Liver (tissue), 9 donors: ENCODE measurements around the gene ITPKA. TPM values are rescaled to one million over a fixed set of nuclear protein-coding genes. Genes with fewer than 3 reads are reported as not detected.

Source experiments
- DNase-seq: peaks from one replicate; pipeline ENCODE4 v3.0.0-alpha.2; 2017; ENCODE audit warnings: low spot score
- H3K27ac ChIP-seq, 2 donors: one replicate each; pipeline ENCODE4 v1.7.0; 2013; ENCODE audit warnings: inconsistent platforms in 2 of 2, low read length in 2 of 2, control low read depth in 1 of 2, low read depth in 1 of 2, mild to moderate bottlenecking in 1 of 2
- H3K27me3 ChIP-seq, 4 donors: one replicate each; pipeline versions ENCODE4 v1.6.1 to v1.7.0; 2013; ENCODE audit warnings: low read length in 3 of 4, inconsistent platforms in 1 of 4, mild to moderate bottlenecking in 1 of 4, moderate library complexity in 1 of 4; ENCODE audit not compliant: control insufficient read depth in 4 of 4, insufficient read depth in 4 of 4
- H3K36me3 ChIP-seq, 4 donors: one replicate each; pipeline versions ENCODE4 v1.6.1 to v1.7.0; 2013; ENCODE audit warnings: low read length in 3 of 4, mild to moderate bottlenecking in 3 of 4, low read depth in 1 of 4, moderate library complexity in 1 of 4; ENCODE audit not compliant: control insufficient read depth in 4 of 4, insufficient read depth in 3 of 4
- H3K4me1 ChIP-seq, 4 donors: one replicate each; pipeline versions ENCODE4 v1.6.1 to v1.7.0; 2013; ENCODE audit warnings: low read length in 3 of 4, mild to moderate bottlenecking in 3 of 4, moderate library complexity in 1 of 4; ENCODE audit not compliant: control insufficient read depth in 4 of 4, insufficient read depth in 4 of 4
- H3K4me3 ChIP-seq, 3 donors: one replicate each; pipeline versions ENCODE4 v1.6.1 to v1.7.0; 2013; ENCODE audit warnings: low read length in 3 of 3, control low read depth in 1 of 3, low read depth in 1 of 3, mild to moderate bottlenecking in 1 of 3
- H3K9ac ChIP-seq, 2 donors: one replicate each; pipeline ENCODE4 v1.7.0; 2013; ENCODE audit warnings: low read length in 2 of 2, mild to moderate bottlenecking in 2 of 2, moderate library complexity in 2 of 2, control low read depth in 1 of 2, low read depth in 1 of 2
- H3K9me3 ChIP-seq, 4 donors: one replicate each; pipeline versions ENCODE4 v1.6.1 to v1.7.0; 2013; ENCODE audit warnings: low read length in 3 of 4; ENCODE audit not compliant: control insufficient read depth in 4 of 4
- ATF3 ChIP-seq: IDR thresholded peaks from 2 replicates; pipeline ENCODE4 v1.6.1; 2016; ENCODE audit warnings: antibody characterized with exemption
- EGR1 ChIP-seq, 2 donors: IDR thresholded peaks; 2 replicates each; pipeline ENCODE4 v1.6.1; 2016 to 2018; ENCODE audit warnings: antibody characterized with exemption in 2 of 2, low read depth in 2 of 2
- FOXA1 ChIP-seq: IDR thresholded peaks from 2 replicates; pipeline ENCODE4 v1.6.1; 2016; ENCODE audit warnings: antibody characterized with exemption
- FOXA2 ChIP-seq: IDR thresholded peaks from 2 replicates; pipeline ENCODE4 v1.6.1; 2016; ENCODE audit warnings: antibody characterized with exemption
- GABPA ChIP-seq, 2 donors: IDR thresholded peaks in 1 of 2; conservative IDR thresholded peaks in 1 of 2; 2 replicates each; pipeline ENCODE4 v1.6.1; 2016; ENCODE audit warnings: antibody characterized with exemption in 2 of 2, mild to moderate bottlenecking in 1 of 2, moderate library complexity in 1 of 2
- HNF4A ChIP-seq, 2 donors: conservative IDR thresholded peaks; 2 replicates each; pipeline ENCODE4 v1.6.1; 2016; ENCODE audit warnings: antibody characterized with exemption in 2 of 2, mild to moderate bottlenecking in 2 of 2
- HNF4G ChIP-seq: IDR thresholded peaks from 2 replicates; pipeline ENCODE4 v1.6.1; 2016; ENCODE audit warnings: antibody characterized with exemption
- JUND ChIP-seq, 2 donors: IDR thresholded peaks; 2 replicates each; pipeline ENCODE4 v1.6.1; 2016; ENCODE audit warnings: antibody characterized with exemption in 2 of 2
- MAX ChIP-seq: IDR thresholded peaks from 2 replicates; pipeline ENCODE4 v1.6.1; 2016; ENCODE audit warnings: antibody characterized with exemption
- NR2F2 ChIP-seq: IDR thresholded peaks from 2 replicates; pipeline ENCODE4 v1.6.1; 2016; ENCODE audit warnings: antibody characterized with exemption
- REST ChIP-seq: IDR thresholded peaks from 2 replicates; pipeline ENCODE4 v1.6.1; 2016; ENCODE audit warnings: antibody characterized with exemption, mild to moderate bottlenecking
- RXRA ChIP-seq, 2 donors: IDR thresholded peaks; 2 replicates each; pipeline ENCODE4 v1.6.1; 2017 to 2018; ENCODE audit warnings: antibody characterized with exemption in 2 of 2, mild to moderate bottlenecking in 1 of 2
- SP1 ChIP-seq: IDR thresholded peaks from 2 replicates; pipeline ENCODE4 v1.6.1; 2018; ENCODE audit warnings: antibody characterized with exemption, mild to moderate bottlenecking
- TAF1 ChIP-seq: conservative IDR thresholded peaks from 2 replicates; pipeline ENCODE4 v1.6.1; 2016; ENCODE audit warnings: antibody characterized with exemption, mild to moderate bottlenecking
- ZBTB33 ChIP-seq: IDR thresholded peaks from 2 replicates; pipeline ENCODE4 v1.6.1; 2016; ENCODE audit warnings: antibody characterized with exemption
- WGBS: extraction: QIAGEN DNeasy Blood & Tissue Kit; methylation state at CpG from one replicate; pipeline ENCODE4 v1.1.7; 2013; 5-methylcytosine and 5-hydroxymethylcytosine counted together
- polyA plus RNA-seq, 2 donors: library from polyadenylated mRNA; stranded (reverse) in 1 of 2; unstranded in 1 of 2; fragments of 200-250 nt in 1 of 2; fragments of >200 nt in 1 of 2; fragmentation: Nextera tagmentation in 1 of 2; extraction: Ambion mirVana in 1 of 2; gene quantifications; one replicate each; pipeline versions ENCODE4 v1.2.1 to v1.2.3, GENCODE V29; 2013 to 2015
- total RNA-seq, 2 donors: library from RNA; depleted of rRNA; stranded (reverse); fragments of >200 nt; gene quantifications; one replicate each; pipeline ENCODE4 v1.2.3, GENCODE V29; 2014
- TF ChIP-seq, protein P1 (sequence below): fragments of 150-350 bp; IDR thresholded peaks from 2 replicates; pipeline ENCODE4 v1.5.1; 2017; ENCODE audit warnings: improper control_type of control experiment, low read depth, low read length; ENCODE audit not compliant: missing input control
- donor health status: healthy.
- donor health status: healthy.
- donor health status: healthy.
- donor health status: healthy.
- donor health status: healthy.

Gene ITPKA
- total and polyA plus RNA-seq, 4 donors: 0.36 to 2.4 (median 1.2) TPM

- Histone ChIP-seq H3K9me3 (no peaks in the 10 kb centered on the region), H3K27me3 (no peaks in the 10 kb centered on the region), H3K27ac (no peak overlapping the region), H3K9ac (no peak overlapping the region), H3K36me3 (no peaks in the 10 kb centered on the region), H3K4me1 (peaks cover 0 to 7% (median 1%) of the 10 kb centered on the region in 4 donors), H3K4me3 (no peak overlapping the region)
- no peak for TF ChIP-seq MAX
- TF ChIP-seq EGR1 (IDR thresholded peaks at IDR 0.05; ENCODE audit: low read depth in 2 of 2): no peak
- TF ChIP-seq HNF4A (conservative IDR thresholded peaks at IDR 0.05): no peak
- no peak for TF ChIP-seq ZBTB33
- TF ChIP-seq ATF3: no peak
- TF ChIP-seq JUND (IDR thresholded peaks at IDR 0.05): no peak
- TF ChIP-seq NR2F2: no peak
- TF ChIP-seq, protein P1, sequence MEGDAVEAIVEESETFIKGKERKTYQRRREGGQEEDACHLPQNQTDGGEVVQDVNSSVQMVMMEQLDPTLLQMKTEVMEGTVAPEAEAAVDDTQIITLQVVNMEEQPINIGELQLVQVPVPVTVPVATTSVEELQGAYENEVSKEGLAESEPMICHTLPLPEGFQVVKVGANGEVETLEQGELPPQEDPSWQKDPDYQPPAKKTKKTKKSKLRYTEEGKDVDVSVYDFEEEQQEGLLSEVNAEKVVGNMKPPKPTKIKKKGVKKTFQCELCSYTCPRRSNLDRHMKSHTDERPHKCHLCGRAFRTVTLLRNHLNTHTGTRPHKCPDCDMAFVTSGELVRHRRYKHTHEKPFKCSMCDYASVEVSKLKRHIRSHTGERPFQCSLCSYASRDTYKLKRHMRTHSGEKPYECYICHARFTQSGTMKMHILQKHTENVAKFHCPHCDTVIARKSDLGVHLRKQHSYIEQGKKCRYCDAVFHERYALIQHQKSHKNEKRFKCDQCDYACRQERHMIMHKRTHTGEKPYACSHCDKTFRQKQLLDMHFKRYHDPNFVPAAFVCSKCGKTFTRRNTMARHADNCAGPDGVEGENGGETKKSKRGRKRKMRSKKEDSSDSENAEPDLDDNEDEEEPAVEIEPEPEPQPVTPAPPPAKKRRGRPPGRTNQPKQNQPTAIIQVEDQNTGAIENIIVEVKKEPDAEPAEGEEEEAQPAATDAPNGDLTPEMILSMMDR: no peak
- WGBS: 78% methylated on average over 3 of the region's 3 CpGs
- DNase-seq: no peak
Observed at GRCh38 chr15:41545218-41545617, 51.5 kb downstream of the ITPKA start.

DNA sequence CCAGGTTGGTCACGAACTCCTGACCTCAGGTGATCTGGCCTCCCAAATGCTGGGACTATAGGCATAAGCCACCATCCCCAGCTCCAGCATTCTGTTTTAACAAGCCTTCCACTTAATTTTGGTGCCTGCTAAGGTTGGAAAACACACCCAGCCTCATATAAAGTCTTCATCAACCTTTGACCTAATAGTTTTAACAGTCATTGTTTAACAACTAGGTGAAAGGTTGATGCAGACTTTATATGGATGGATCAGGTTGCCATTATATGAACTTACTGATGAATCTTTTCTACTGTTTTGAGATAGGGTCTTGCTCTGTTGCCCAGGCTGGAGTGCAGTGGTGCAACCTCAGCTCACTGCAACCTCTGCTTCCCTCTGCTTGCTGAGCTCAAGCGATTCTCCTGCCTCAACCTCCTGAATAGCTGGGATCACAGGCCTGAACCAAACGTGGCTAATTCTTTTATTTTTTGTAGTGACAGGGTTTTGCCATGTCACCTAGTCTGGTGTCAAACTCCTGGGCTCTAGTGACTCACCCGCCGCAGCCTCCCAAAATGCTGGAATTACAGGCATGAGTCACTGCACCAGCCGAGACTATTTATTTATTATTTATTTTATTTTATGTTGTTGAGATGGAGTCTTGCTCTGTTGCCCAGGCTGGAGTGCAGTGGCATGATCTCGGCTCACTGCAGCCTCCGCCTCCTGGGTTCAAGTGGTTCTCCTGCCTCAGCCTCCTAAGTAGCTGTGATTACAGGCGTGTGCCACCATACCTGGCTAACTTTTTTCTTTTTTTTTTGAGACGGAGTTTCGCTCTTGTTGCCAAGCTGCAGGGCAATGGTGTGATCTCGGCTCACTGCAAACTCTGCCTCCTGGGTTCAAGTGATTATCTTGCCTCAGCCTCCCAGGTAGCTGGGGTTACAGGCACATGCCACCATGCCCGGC, 53.4 kb downstream of the ITPKA start:
- H3K9me3 ChIP-seq: no peaks in the 10 kb centered on the region
- H3K9ac ChIP-seq: no peak overlapping the region
- 90% methylated on average over 13 of the region's 13 CpGs for WGBS
- no peak overlapping the region for H3K27ac ChIP-seq
- peaks cover 0 to 7% (median 1%) of the 10 kb centered on the region in 4 donors for H3K4me1 ChIP-seq
- no peaks in the 10 kb centered on the region for H3K36me3 ChIP-seq
- H3K27me3 ChIP-seq: no peaks in the 10 kb centered on the region
- DNase-seq: no peak
- no peak overlapping the region for H3K4me3 ChIP-seq
- TF ChIP-seq, protein P1: no peak
- no peak for TF ChIP-seq TAF1
- TF ChIP-seq ZBTB33: no peak
- no peak for TF ChIP-seq EGR1 (IDR thresholded peaks at IDR 0.05; ENCODE audit: low read depth in 2 of 2)
- no peak for TF ChIP-seq GABPA (IDR thresholded peaks at IDR 0.05 in 1 of 2, conservative IDR thresholded peaks at IDR 0.05 in 1 of 2)
- TF ChIP-seq NR2F2: no peak
- TF ChIP-seq FOXA2: no peak
- TF ChIP-seq ATF3: no peak
- no peak for TF ChIP-seq REST
- no peak for TF ChIP-seq JUND (IDR thresholded peaks at IDR 0.05)
- no peak for TF ChIP-seq SP1
- no peak for TF ChIP-seq RXRA (IDR thresholded peaks at IDR 0.05)
- no peak for TF ChIP-seq HNF4G
- TF ChIP-seq HNF4A (conservative IDR thresholded peaks at IDR 0.05): no peak
- TF ChIP-seq FOXA1: no peak
- no peak for TF ChIP-seq MAX
